Heart left ventricle (tissue), 16 donors: ENCODE results near the gene PDE6A. TPM values are rescaled to one million over a fixed set of nuclear protein-coding genes. Genes with fewer than 3 reads are reported as not detected.

Source experiments
- ATAC-seq, 4 donors: fragments of 200-7000 bp; cut with Tn5 transposase; one replicate each; pipeline ENCODE4 v1.9.1; 2020 to 2022; ENCODE audit warnings: moderate library complexity in 4 of 4, mild to moderate bottlenecking in 3 of 4, moderate number of reproducible peaks in 1 of 4
- DNase-seq, 5 donors: peaks; one replicate each; pipeline ENCODE4 v3.0.0-alpha.2; 2020
- H3K27ac ChIP-seq, 12 donors: fragments of 200-600 bp; sonication (generic) in 4 of 12; one replicate each; pipeline versions ENCODE4 v1.5.0 to v1.8.0; 2016 to 2022; ENCODE audit warnings: mild to moderate bottlenecking in 2 of 12
- H3K27me3 ChIP-seq, 9 donors: fragments of 200-600 bp; sonication (generic) in 2 of 9; one replicate each; pipeline versions ENCODE4 v1.5.1 to v1.8.0; 2016 to 2022; ENCODE audit warnings: mild to moderate bottlenecking in 3 of 9
- H3K36me3 ChIP-seq, 9 donors: fragments of 200-600 bp; sonication (generic) in 2 of 9; one replicate each; pipeline versions ENCODE4 v1.5.0 to v1.8.0; 2018 to 2022; ENCODE audit warnings: mild to moderate bottlenecking in 2 of 9
- H3K4me1 ChIP-seq, 12 donors: fragments of 200-600 bp; sonication (generic) in 4 of 12; one replicate each; pipeline versions ENCODE4 v1.5.0 to v1.8.0; 2016 to 2022; ENCODE audit warnings: mild to moderate bottlenecking in 3 of 12
- H3K4me3 ChIP-seq, 12 donors: fragments of 200-600 bp; sonication (generic) in 4 of 12; one replicate each; pipeline versions ENCODE4 v1.5.0 to v1.8.0; 2017 to 2022; ENCODE audit warnings: mild to moderate bottlenecking in 9 of 12, moderate library complexity in 4 of 12
- H3K9me3 ChIP-seq, 12 donors: fragments of 200-600 bp; sonication (generic) in 4 of 12; one replicate each; pipeline versions ENCODE4 v1.5.0 to v1.8.0; 2016 to 2022; ENCODE audit warnings: mild to moderate bottlenecking in 1 of 12
- POLR2A ChIP-seq, 2 donors: fragments of 450-650 bp; IDR thresholded peaks; one replicate each; pipeline ENCODE4 v1.6.1; 2017; ENCODE audit warnings: antibody characterized with exemption in 2 of 2, mild to moderate bottlenecking in 2 of 2, moderate library complexity in 2 of 2
- WGBS, 4 donors: extraction: QIAGEN DNeasy Blood & Tissue Kit in 2 of 4; methylation state at CpG; one replicate each; pipeline versions ENCODE4 v1.1.5 to v1.1.7; 2013 to 2018; 5-methylcytosine and 5-hydroxymethylcytosine counted together
- intact Hi-C, 10 donors: fragments of 100-400 bp; cut with DNase I; formaldehyde crosslinking; loops; one replicate each; pipeline versions ENCODE4 v1.11.1 to v1.14.2; 2022
- polyA plus RNA-seq, 2 donors: library from polyadenylated mRNA; stranded (reverse); fragments of 200-250 nt; gene quantifications; one replicate each; pipeline ENCODE4 v1.2.3, GENCODE V29; 2013
- total RNA-seq, 9 donors: library from RNA; depleted of rRNA in 2 of 9; stranded (reverse); fragments of >200 nt in 2 of 9; fragmentation: NEBNext Ultra II Directional in 3 of 9; extraction: Animal tissue kit (Norgen Biotek cat#: 25700) in 3 of 9; gene quantifications; one replicate each; pipeline versions ENCODE4 v1.1.0 to v1.2.4, GENCODE V29; 2016 to 2023
- TF ChIP-seq, protein P1 (sequence below), 12 donors: fragments of 200-600 bp; sonication (generic) in 4 of 12; IDR thresholded peaks; one replicate each; pipeline versions ENCODE4 v1.5.0 to v1.8.0; 2018 to 2022; ENCODE audit warnings: antibody characterized with exemption in 12 of 12, mild to moderate bottlenecking in 5 of 12
- donor health status: ischemic (EF 13 %, LVEDD 7.1; RV severe dilation, severe dysfunction).
- donor health status: healthy with polysubstance abuse.
- donor health status: DM: no; HTN: yes; CAD: no.
- donor health status: DM: no; HTN: no; CAD: no.
- donor health status: ischemic (EF 25% LVEDD 6.9; RV normal size, moderate dysfunction).
- donor health status: ischemic (EF 25% LVEDD 5.7; RV mildly dilated, moderate dysfunction).
- donor health status: healthy.
- donor health status: DM: yes; HTN: yes; CAD: no.
- donor health status: ischemic (EF 35%, LVEDD 5.7; RV mildly dilated, moderate dysfunction).
- donor health status: nonischemic (EF 11% LVEDD 7.7; RV severe dilation, severe dysfunction).
- donor health status: DM: yes; HTN: yes; CAD: no.
- donor health status: PGD.
- donor health status: ischemic (EF 29% LVEDD 5.4; RV normal size, mild dysfunction).
- donor health status: nonischemic (EF 23%, LVEDD 6.1; RV moderate dilation, normal function).

The PDE6A gene
- total and polyA plus RNA-seq, 11 donors: 0.04 to 0.35 (median 0.11) TPM; not detected in 1

GRCh38 chr5:149942199-149942598, 2.4 kb downstream of the PDE6A start:
- no peak for ATAC-seq
- no peak overlapping the region for H3K27ac ChIP-seq
- no peaks in the 10 kb centered on the region for H3K27me3 ChIP-seq
- no peak for DNase-seq
- 89 to 98% (median 95%) methylated on average over 2 of the region's 2 CpGs for WGBS, 4 donors
- H3K9me3 ChIP-seq: no peaks in the 10 kb centered on the region
- intact Hi-C loops: no loop called here
- TF ChIP-seq POLR2A (IDR thresholded peaks at IDR 0.05): no peak
- TF ChIP-seq, protein P1, sequence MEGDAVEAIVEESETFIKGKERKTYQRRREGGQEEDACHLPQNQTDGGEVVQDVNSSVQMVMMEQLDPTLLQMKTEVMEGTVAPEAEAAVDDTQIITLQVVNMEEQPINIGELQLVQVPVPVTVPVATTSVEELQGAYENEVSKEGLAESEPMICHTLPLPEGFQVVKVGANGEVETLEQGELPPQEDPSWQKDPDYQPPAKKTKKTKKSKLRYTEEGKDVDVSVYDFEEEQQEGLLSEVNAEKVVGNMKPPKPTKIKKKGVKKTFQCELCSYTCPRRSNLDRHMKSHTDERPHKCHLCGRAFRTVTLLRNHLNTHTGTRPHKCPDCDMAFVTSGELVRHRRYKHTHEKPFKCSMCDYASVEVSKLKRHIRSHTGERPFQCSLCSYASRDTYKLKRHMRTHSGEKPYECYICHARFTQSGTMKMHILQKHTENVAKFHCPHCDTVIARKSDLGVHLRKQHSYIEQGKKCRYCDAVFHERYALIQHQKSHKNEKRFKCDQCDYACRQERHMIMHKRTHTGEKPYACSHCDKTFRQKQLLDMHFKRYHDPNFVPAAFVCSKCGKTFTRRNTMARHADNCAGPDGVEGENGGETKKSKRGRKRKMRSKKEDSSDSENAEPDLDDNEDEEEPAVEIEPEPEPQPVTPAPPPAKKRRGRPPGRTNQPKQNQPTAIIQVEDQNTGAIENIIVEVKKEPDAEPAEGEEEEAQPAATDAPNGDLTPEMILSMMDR (IDR thresholded peaks at IDR 0.05): no peak
- H3K4me3 ChIP-seq: no peak overlapping the region
- H3K4me1 ChIP-seq: peaks cover 0 to 29% (median 13%) of the 10 kb centered on the region in 12 donors
- no peaks in the 10 kb centered on the region for H3K36me3 ChIP-seq

DNA sequence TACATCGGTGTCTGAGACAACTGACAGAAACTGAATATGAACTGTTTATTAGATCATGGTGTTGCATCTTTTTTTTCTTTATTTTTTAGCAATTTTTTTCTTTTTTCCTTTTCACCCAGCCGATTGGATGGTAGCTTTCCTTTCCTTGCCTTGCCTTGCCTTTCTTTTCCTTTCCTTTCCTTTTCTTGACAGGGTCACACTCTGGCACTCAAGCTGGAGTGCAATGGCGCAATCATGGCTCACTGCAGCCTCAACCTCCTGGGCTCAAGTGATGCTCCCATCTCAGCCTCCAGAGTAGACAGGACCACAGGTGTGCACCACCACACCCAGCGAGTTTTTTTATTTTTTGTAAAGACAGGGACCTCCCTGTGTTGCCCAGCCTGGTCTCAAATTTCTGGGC, 2.8 kb downstream of the PDE6A start:
- intact Hi-C loops: no loop called here
- WGBS, 4 donors: 86 to 96% (median 93%) methylated on average over 4 of the region's 4 CpGs
- H3K27ac ChIP-seq: no peak overlapping the region
- no peaks in the 10 kb centered on the region for H3K9me3 ChIP-seq
- peaks cover 0 to 29% (median 13%) of the 10 kb centered on the region in 12 donors for H3K4me1 ChIP-seq
- no peak overlapping the region for H3K4me3 ChIP-seq
- TF ChIP-seq, protein P1 (IDR thresholded peaks at IDR 0.05): no peak
- TF ChIP-seq POLR2A (IDR thresholded peaks at IDR 0.05): no peak
- no peak for DNase-seq
- no peaks in the 10 kb centered on the region for H3K27me3 ChIP-seq
- ATAC-seq: no peak
- H3K36me3 ChIP-seq: no peaks in the 10 kb centered on the region

GRCh38 chr5:149940941-149941644, 3.5 kb downstream of the PDE6A start:
- intact Hi-C loops: no loop called here
- no peak for TF ChIP-seq POLR2A (IDR thresholded peaks at IDR 0.05)
- TF ChIP-seq, protein P1 (IDR thresholded peaks at IDR 0.05): no peak
- 71 to 93% (median 86%) methylated on average over 5 of the region's 5 CpGs for WGBS, 4 donors
- Histone ChIP-seq H3K36me3 (no peaks in the 10 kb centered on the region), H3K9me3 (no peaks in the 10 kb centered on the region), H3K4me3 (no peak overlapping the region), H3K4me1 (peaks cover 0 to 29% (median 13%) of the 10 kb centered on the region in 12 donors), H3K27me3 (no peaks in the 10 kb centered on the region), H3K27ac (no peak overlapping the region)
- no peak for DNase-seq
- no peak for ATAC-seq

- 76 to 82% (median 82%) methylated on average over 9 of the region's 9 CpGs for WGBS, 4 donors
- TF ChIP-seq, protein P1 (IDR thresholded peaks at IDR 0.05): no peak
- TF ChIP-seq POLR2A (IDR thresholded peaks at IDR 0.05): no peak
- Histone ChIP-seq H3K4me1 (peaks cover 0 to 29% (median 13%) of the 10 kb centered on the region in 12 donors), H3K27me3 (no peaks in the 10 kb centered on the region), H3K36me3 (no peaks in the 10 kb centered on the region), H3K4me3 (no peak overlapping the region), H3K9me3 (no peaks in the 10 kb centered on the region), H3K27ac (no peak overlapping the region)
- DNase-seq (no peak), ATAC-seq (peak in 1 of 4 donors; percentile 35)
- intact Hi-C loops: no loop called here
Measured at GRCh38 chr5:149940077-149940574, 4.5 kb downstream of the PDE6A start.
